WTC11 (cell line): ENCODE measurements around the gene ALKBH7. TPM values are rescaled to one million over a fixed set of nuclear protein-coding genes. Genes with fewer than 3 reads are reported as not detected.

ENCODE experiments used
- ATAC-seq: fragments of 200-7000 bp; cut with Tn5 transposase; 2 replicates; pipeline ENCODE4 v1.10.0; 2021; ENCODE audit warnings: mild to moderate bottlenecking, moderate library complexity
- CTCF ChIA-PET: fragments of 300-600 bp; sonication (Branson Sonifier 250); formaldehyde crosslinking; loops from one replicate; lab custom pipeline; 2021; ENCODE audit warnings: antibody characterized with exemption; lab: Charles Lee
- POLR2A ChIA-PET: fragments of 350-600 bp; sonication (Branson Sonifier 250); formaldehyde crosslinking; loops from one replicate; lab custom pipeline; 2021; ENCODE audit warnings: antibody characterized with exemption; lab: Charles Lee
- DNase-seq: peaks from one replicate; pipeline ENCODE4 v3.0.0; 2021; ENCODE audit warnings: low spot score
- H3K27ac Mint-ChIP-seq: 2 replicates; pipeline ENCODE4 v1.8.0; 2021; ENCODE audit warnings: mixed read lengths
- H3K27me3 Mint-ChIP-seq: 2 replicates; pipeline ENCODE4 v1.8.0; 2021; ENCODE audit warnings: low read depth, mild to moderate bottlenecking, moderate library complexity, mixed read lengths
- H3K36me3 Mint-ChIP-seq: 2 replicates; pipeline ENCODE4 v1.8.0; 2021; ENCODE audit warnings: mixed read lengths
- H3K4me1 Mint-ChIP-seq: 2 replicates; pipeline ENCODE4 v1.8.0; 2022; ENCODE audit warnings: mixed read lengths
- H3K4me3 Mint-ChIP-seq: 2 replicates; pipeline ENCODE4 v1.8.0; 2021; ENCODE audit warnings: mild to moderate bottlenecking, moderate library complexity, mixed read lengths
- H3K9me3 Mint-ChIP-seq: 2 replicates; pipeline ENCODE4 v1.8.0; 2021; ENCODE audit warnings: mixed read lengths
- ATF1 ChIP-seq: sonication (generic); formaldehyde crosslinking; IDR thresholded peaks from 2 replicates; pipeline ENCODE4 v1.8.1; 2023; ENCODE audit warnings: mild to moderate bottlenecking, moderate library complexity, missing genetic modification reagents
- ATF2 ChIP-seq: sonication (generic); formaldehyde crosslinking; IDR thresholded peaks from 2 replicates; pipeline ENCODE4 v1.8.1; 2022; ENCODE audit warnings: low read depth, missing genetic modification reagents, borderline replicate concordance
- ATF6 ChIP-seq: sonication (generic); formaldehyde crosslinking; IDR thresholded peaks from 2 replicates; pipeline ENCODE4 v1.8.1; 2023; ENCODE audit warnings: mild to moderate bottlenecking, missing genetic modification reagents
- CBFB ChIP-seq: sonication (generic); formaldehyde crosslinking; IDR thresholded peaks from 2 replicates; pipeline ENCODE4 v1.8.1; 2022; ENCODE audit warnings: mild to moderate bottlenecking, low read depth, missing genetic modification reagents
- ELF4 ChIP-seq: sonication (generic); formaldehyde crosslinking; IDR thresholded peaks from 2 replicates; pipeline ENCODE4 v1.8.1; 2022; ENCODE audit warnings: low read depth, mild to moderate bottlenecking, moderate library complexity, missing genetic modification reagents
- GRHL2 ChIP-seq: fragments of 250-450 bp; sonication (Bioruptor Pico); IDR thresholded peaks from 2 replicates; pipeline ENCODE4 v1.8.0; 2022; ENCODE audit warnings: mild to moderate bottlenecking, moderate library complexity; ENCODE audit not compliant: insufficient replicate concordance, severe bottlenecking
- JUN ChIP-seq: sonication (generic); formaldehyde crosslinking; IDR thresholded peaks from 2 replicates; pipeline ENCODE4 v1.8.0; 2023; ENCODE audit warnings: mild to moderate bottlenecking, missing genetic modification reagents
- KAT7 ChIP-seq: sonication (generic); formaldehyde crosslinking; IDR thresholded peaks from 2 replicates; pipeline ENCODE4 v1.8.1; 2023; ENCODE audit warnings: missing genetic modification reagents, mild to moderate bottlenecking, borderline replicate concordance
- MLX ChIP-seq: sonication (generic); formaldehyde crosslinking; IDR thresholded peaks from 2 replicates; pipeline ENCODE4 v1.8.1; 2023; ENCODE audit warnings: mild to moderate bottlenecking, missing genetic modification reagents, moderate library complexity
- MYBL2 ChIP-seq: sonication (generic); formaldehyde crosslinking; IDR thresholded peaks from 2 replicates; pipeline ENCODE4 v1.8.1; 2023; ENCODE audit warnings: mild to moderate bottlenecking, moderate library complexity, missing genetic modification reagents
- NR1H2 ChIP-seq: sonication (generic); formaldehyde crosslinking; IDR thresholded peaks from 2 replicates; pipeline ENCODE4 v1.9.0; 2021; ENCODE audit warnings: mild to moderate bottlenecking, moderate library complexity, missing genetic modification reagents
- PREB ChIP-seq: sonication (generic); formaldehyde crosslinking; IDR thresholded peaks from 2 replicates; pipeline ENCODE4 v1.8.1; 2022; ENCODE audit warnings: mild to moderate bottlenecking, missing genetic modification reagents, moderate library complexity, borderline replicate concordance
- RELA ChIP-seq: sonication (generic); formaldehyde crosslinking; IDR thresholded peaks from 2 replicates; pipeline ENCODE4 v1.8.1; 2022; ENCODE audit warnings: missing genetic modification reagents, mild to moderate bottlenecking, borderline replicate concordance
- RORB ChIP-seq: fragments of 250-450 bp; sonication (Bioruptor Pico); IDR thresholded peaks from 2 replicates; pipeline ENCODE4 v1.9.0; 2021; ENCODE audit warnings: mild to moderate bottlenecking
- ZNF317 ChIP-seq: sonication (generic); formaldehyde crosslinking; IDR thresholded peaks from 2 replicates; pipeline ENCODE4 v1.8.1; 2023; ENCODE audit warnings: low read depth, mild to moderate bottlenecking, moderate library complexity, missing genetic modification reagents, borderline replicate concordance
- total RNA-seq: library from RNA; stranded (reverse); gene quantifications from 3 replicates; pipeline ENCODE4 v1.2.3, GENCODE V29; 2021
- TF ChIP-seq, protein P1 (sequence below): sonication (generic); formaldehyde crosslinking; IDR thresholded peaks from 2 replicates; pipeline ENCODE4 v1.8.1; 2022; ENCODE audit warnings: low read depth, mild to moderate bottlenecking, moderate library complexity, missing genetic modification reagents, borderline replicate concordance
- TF ChIP-seq, protein P2 (sequence below): sonication (generic); formaldehyde crosslinking; IDR thresholded peaks from 2 replicates; pipeline ENCODE4 v1.8.1; 2022; ENCODE audit warnings: missing genetic modification reagents, borderline replicate concordance
- TF ChIP-seq, protein P3 (sequence below): fragments of 250-450 bp; sonication (Bioruptor Pico); IDR thresholded peaks from 2 replicates; pipeline ENCODE4 v1.9.0; 2021; ENCODE audit warnings: mild to moderate bottlenecking

ALKBH7 gene
- total RNA-seq, 1 experiment from 2014 or later, result 96.4 TPM

DNA sequence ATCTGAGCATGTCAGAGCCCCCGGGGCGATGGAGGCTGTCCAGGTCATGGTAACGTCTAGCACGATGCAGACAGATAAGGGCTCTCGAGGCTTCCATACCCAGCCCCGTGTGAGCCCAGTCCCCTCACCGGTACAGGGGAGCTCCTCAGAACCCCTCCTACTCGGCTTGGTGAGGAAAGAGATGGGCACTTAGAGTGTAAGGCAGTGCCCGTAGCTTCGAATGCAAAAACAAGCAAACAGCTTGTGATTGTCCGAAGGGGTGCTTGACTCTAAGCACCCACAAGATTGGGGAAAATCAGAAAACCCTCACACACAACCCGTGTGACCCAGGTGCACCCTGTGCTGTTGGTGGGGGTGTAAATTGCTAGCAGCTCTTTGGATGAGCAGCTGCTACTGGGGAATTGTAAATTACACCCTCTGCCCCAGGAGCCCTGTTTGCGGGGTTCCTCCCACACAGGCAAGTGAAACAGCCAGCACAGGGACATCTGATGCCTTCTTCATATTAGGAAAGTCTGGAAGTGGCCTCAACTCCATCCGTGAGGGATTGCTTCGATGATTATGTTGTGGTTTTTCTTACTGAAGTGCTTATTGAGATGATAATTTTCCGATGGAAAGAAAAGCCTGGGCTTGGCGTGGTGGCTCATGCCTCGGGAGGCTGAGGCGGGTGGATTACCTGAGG is 4.1 kb downstream of the ALKBH7 start (continued):
- TF ChIP-seq PREB, result no peak
- TF ChIP-seq MYBL2, result no peak
- TF ChIP-seq GRHL2 (CRISPR knock-in tag), result no peak
- TF ChIP-seq RELA, result no peak
- TF ChIP-seq, protein P1, sequence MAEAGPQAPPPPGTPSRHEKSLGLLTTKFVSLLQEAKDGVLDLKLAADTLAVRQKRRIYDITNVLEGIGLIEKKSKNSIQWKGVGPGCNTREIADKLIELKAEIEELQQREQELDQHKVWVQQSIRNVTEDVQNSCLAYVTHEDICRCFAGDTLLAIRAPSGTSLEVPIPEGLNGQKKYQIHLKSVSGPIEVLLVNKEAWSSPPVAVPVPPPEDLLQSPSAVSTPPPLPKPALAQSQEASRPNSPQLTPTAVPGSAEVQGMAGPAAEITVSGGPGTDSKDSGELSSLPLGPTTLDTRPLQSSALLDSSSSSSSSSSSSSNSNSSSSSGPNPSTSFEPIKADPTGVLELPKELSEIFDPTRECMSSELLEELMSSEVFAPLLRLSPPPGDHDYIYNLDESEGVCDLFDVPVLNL (CRISPR knock-in tag), result no peak
- TF ChIP-seq KAT7 (CRISPR knock-in tag), result no peak
- no peak for TF ChIP-seq RORB (CRISPR knock-in tag)
- TF ChIP-seq, all 79 proteins: peak for 0

DNA sequence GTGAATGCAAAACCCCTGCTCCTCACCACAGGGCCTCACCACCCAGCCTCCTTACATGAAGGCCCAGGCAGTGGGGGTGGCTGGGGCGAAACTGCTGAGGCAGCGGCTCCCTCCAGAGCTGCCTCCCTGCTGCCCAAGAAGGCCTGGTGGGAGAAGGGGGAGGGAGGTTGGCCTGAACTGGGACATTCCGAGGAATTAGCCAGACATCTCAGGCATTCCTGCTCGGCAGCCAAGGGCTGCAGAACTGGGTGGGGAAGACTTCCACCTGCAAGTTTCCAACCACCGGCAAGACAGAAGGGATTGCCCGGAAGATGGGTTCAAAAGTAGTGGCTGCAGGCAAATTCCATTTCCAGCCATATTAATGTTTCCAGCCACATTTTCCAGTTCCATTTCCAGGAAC is 5.4 kb downstream of the ALKBH7 start:
- ATAC-seq (no peak), DNase-seq (no peak)
- no peak overlapping the region for H3K4me3 Mint-ChIP-seq
- H3K4me1 Mint-ChIP-seq, result peaks cover 13% of the 10 kb centered on the region
- H3K27ac Mint-ChIP-seq, result no peak overlapping the region
- no peaks in the 10 kb centered on the region for H3K27me3 Mint-ChIP-seq
- H3K9me3 Mint-ChIP-seq, result peaks cover 5% of the 10 kb centered on the region; the same call in 1 of the 2 replicates
- ChIA-PET POLR2A (interaction anchor here (0.6 to 1.6 kb wide), 4 partner anchors 15 to 132 kb away, joined by 3 to 4 read pairs (median 4); partner anchors contain the start of gene GTF2F1), CTCF (interaction anchor here (0.7 kb wide), 1 partner anchor 37 kb away, joined by 3 read pairs; no protein-coding TSS in a partner anchor)
- H3K36me3 Mint-ChIP-seq, result peaks cover 32% of the 10 kb centered on the region
- no peak for TF ChIP-seq MYBL2
- TF ChIP-seq, protein P2, sequence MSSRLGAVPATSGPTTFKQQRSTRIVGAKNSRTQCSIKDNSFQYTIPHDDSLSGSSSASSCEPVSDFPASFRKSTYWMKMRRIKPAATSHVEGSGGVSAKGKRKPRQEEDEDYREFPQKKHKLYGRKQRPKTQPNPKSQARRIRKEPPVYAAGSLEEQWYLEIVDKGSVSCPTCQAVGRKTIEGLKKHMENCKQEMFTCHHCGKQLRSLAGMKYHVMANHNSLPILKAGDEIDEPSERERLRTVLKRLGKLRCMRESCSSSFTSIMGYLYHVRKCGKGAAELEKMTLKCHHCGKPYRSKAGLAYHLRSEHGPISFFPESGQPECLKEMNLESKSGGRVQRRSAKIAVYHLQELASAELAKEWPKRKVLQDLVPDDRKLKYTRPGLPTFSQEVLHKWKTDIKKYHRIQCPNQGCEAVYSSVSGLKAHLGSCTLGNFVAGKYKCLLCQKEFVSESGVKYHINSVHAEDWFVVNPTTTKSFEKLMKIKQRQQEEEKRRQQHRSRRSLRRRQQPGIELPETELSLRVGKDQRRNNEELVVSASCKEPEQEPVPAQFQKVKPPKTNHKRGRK (CRISPR knock-in tag), result no peak

- Mint-ChIP-seq H3K27ac (no peak overlapping the region), H3K36me3 (peaks cover 36% of the 10 kb centered on the region), H3K27me3 (no peaks in the 10 kb centered on the region), H3K4me1 (peaks cover 13% of the 10 kb centered on the region), H3K9me3 (peaks cover 5% of the 10 kb centered on the region; the same call in 1 of the 2 replicates), H3K4me3 (no peak overlapping the region)
- ATAC-seq (no peak), DNase-seq (no peak)
- ChIA-PET CTCF (interaction anchor here (0.6 to 0.7 kb wide), 2 partner anchors 38 to 708 kb away, joined by 3 to 4 read pairs; no protein-coding TSS in a partner anchor), POLR2A (interaction anchor here (0.6 to 0.7 kb wide), 2 partner anchors 34 to 42 kb away, joined by 3 to 4 read pairs; no protein-coding TSS in a partner anchor)
- no peak for TF ChIP-seq CBFB
- no peak for TF ChIP-seq ATF6
- TF ChIP-seq MYBL2, result no peak
- no peak for TF ChIP-seq ATF2 (CRISPR knock-in tag)
- no peak for TF ChIP-seq NR1H2
- TF ChIP-seq, protein P3, sequence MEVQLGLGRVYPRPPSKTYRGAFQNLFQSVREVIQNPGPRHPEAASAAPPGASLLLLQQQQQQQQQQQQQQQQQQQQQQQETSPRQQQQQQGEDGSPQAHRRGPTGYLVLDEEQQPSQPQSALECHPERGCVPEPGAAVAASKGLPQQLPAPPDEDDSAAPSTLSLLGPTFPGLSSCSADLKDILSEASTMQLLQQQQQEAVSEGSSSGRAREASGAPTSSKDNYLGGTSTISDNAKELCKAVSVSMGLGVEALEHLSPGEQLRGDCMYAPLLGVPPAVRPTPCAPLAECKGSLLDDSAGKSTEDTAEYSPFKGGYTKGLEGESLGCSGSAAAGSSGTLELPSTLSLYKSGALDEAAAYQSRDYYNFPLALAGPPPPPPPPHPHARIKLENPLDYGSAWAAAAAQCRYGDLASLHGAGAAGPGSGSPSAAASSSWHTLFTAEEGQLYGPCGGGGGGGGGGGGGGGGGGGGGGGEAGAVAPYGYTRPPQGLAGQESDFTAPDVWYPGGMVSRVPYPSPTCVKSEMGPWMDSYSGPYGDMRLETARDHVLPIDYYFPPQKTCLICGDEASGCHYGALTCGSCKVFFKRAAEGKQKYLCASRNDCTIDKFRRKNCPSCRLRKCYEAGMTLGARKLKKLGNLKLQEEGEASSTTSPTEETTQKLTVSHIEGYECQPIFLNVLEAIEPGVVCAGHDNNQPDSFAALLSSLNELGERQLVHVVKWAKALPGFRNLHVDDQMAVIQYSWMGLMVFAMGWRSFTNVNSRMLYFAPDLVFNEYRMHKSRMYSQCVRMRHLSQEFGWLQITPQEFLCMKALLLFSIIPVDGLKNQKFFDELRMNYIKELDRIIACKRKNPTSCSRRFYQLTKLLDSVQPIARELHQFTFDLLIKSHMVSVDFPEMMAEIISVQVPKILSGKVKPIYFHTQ (CRISPR knock-in tag), result no peak
- no peak for TF ChIP-seq ZNF317 (CRISPR knock-in tag)
- TF ChIP-seq GRHL2 (CRISPR knock-in tag), result no peak
- TF ChIP-seq JUN (CRISPR knock-in tag), result no peak
- no peak for TF ChIP-seq ELF4 (CRISPR knock-in tag)
- no peak for TF ChIP-seq ATF1
- no peak for TF ChIP-seq MLX
Measured at GRCh38 chr19:6378486-6378885, 5.9 kb downstream of the ALKBH7 start.
